NB4 (cell line): ENCODE results near the gene PCDHB7.

Experiments used
- MYC ChIP-seq: IDR thresholded peaks from 2 replicates; pipeline ENCODE4 v1.6.1; 2011; ENCODE audit warnings: low read depth, low read length
- POLR2A ChIP-seq: IDR thresholded peaks from 2 replicates; pipeline ENCODE4 v1.6.1; 2011; ENCODE audit warnings: mild to moderate bottlenecking; ENCODE audit not compliant: insufficient read length; ENCODE audit errors: extremely low read depth
- TF ChIP-seq, protein P1 (sequence below): IDR thresholded peaks from one replicate; pipeline ENCODE4 v1.5.1; 2012; ENCODE audit warnings: low read depth, low read length
- TF ChIP-seq, protein P2 (sequence below): IDR thresholded peaks from 2 replicates; pipeline ENCODE4 v1.6.1; 2011; ENCODE audit warnings: low read depth, low read length

DNA sequence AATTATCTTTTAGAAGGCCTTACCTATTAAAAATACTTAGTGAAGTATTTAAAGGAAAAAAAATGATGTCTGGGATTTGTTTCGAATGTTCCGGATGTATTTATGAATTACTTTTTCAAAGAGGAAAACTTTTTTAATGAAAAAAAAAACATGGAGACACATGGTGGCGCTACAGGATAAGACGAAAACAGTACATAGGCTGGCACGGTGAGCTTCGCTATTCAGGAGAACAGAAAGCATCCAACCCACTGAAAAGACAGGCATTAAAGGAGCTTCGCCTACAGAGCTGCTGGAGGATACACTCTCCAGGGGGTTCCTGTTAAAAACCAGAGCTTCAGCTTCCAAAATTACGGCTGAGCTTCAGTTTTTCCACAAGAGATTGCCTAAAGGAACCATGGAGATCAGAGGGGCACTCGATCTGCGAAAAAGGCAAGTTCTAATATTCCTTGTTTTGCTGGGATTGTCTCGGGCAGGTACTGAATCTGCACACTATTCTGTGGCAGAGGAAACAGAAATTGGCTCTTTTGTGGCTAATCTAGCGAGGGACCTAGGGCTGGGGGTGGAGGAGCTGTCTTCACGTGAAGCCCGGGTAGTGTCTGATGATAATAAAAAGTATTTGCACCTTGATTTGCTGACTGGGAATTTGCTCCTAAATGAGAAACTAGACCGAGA is 50.8 kb downstream of the PCDHB7 start, which contains the start of gene PCDHB14:
- no peak for TF ChIP-seq POLR2A
- TF ChIP-seq, protein P1, sequence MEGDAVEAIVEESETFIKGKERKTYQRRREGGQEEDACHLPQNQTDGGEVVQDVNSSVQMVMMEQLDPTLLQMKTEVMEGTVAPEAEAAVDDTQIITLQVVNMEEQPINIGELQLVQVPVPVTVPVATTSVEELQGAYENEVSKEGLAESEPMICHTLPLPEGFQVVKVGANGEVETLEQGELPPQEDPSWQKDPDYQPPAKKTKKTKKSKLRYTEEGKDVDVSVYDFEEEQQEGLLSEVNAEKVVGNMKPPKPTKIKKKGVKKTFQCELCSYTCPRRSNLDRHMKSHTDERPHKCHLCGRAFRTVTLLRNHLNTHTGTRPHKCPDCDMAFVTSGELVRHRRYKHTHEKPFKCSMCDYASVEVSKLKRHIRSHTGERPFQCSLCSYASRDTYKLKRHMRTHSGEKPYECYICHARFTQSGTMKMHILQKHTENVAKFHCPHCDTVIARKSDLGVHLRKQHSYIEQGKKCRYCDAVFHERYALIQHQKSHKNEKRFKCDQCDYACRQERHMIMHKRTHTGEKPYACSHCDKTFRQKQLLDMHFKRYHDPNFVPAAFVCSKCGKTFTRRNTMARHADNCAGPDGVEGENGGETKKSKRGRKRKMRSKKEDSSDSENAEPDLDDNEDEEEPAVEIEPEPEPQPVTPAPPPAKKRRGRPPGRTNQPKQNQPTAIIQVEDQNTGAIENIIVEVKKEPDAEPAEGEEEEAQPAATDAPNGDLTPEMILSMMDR = no peak
- TF ChIP-seq, protein P2, sequence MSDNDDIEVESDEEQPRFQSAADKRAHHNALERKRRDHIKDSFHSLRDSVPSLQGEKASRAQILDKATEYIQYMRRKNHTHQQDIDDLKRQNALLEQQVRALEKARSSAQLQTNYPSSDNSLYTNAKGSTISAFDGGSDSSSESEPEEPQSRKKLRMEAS = peak; percentile 24; the same call in 1 of the 2 replicates
- no peak for TF ChIP-seq MYC
